Kidney (tissue), 22 donors: Measurements from ENCODE around the gene CTR9. TPM values are rescaled to one million over a fixed set of nuclear protein-coding genes. Genes with fewer than 3 reads are reported as not detected.

ENCODE experiments used
- DNase-seq, 5 donors: peaks; one replicate each; pipeline ENCODE4 v3.0.0-alpha.2; 2013 to 2020
- FAIRE-seq: peaks from 2 replicates; lab custom pipeline; 2012; peaks lifted over from hg19 to GRCh38; lab: Jason Lieb, UNC
- H3K27ac ChIP-seq, 2 donors: one replicate each; pipeline ENCODE4 v1.7.0; 2013; ENCODE audit warnings: low read depth in 2 of 2, low read length in 2 of 2, inconsistent platforms in 1 of 2
- H3K27me3 ChIP-seq: one replicate; pipeline ENCODE4 v1.7.1; 2013; ENCODE audit warnings: low read length, inconsistent platforms; ENCODE audit not compliant: control insufficient read depth, insufficient read depth
- H3K36me3 ChIP-seq, 3 donors: one replicate each; pipeline versions ENCODE4 v1.7.0 to v1.7.1; 2013; ENCODE audit warnings: low read length in 3 of 3, control low read depth in 1 of 3, inconsistent platforms in 1 of 3; ENCODE audit not compliant: insufficient read depth in 3 of 3, control insufficient read depth in 2 of 3
- H3K4me1 ChIP-seq, 3 donors: one replicate each; pipeline versions ENCODE4 v1.7.0 to v1.7.1; 2013; ENCODE audit warnings: low read length in 3 of 3, inconsistent platforms in 1 of 3, low read depth in 1 of 3; ENCODE audit not compliant: control insufficient read depth in 2 of 3, insufficient read depth in 2 of 3
- H3K4me3 ChIP-seq, 3 donors: one replicate each; pipeline versions ENCODE4 v1.7.0 to v1.8.1; 2013; ENCODE audit warnings: low read length in 3 of 3, control low read depth in 1 of 3, inconsistent platforms in 1 of 3
- H3K9ac ChIP-seq, 3 donors: one replicate each; pipeline versions ENCODE4 v1.7.0 to v1.7.1; 2013; ENCODE audit warnings: low read length in 3 of 3, control low read depth in 1 of 3, inconsistent platforms in 1 of 3
- H3K9me3 ChIP-seq, 3 donors: one replicate each; pipeline versions ENCODE4 v1.7.0 to v1.7.1; 2013; ENCODE audit warnings: low read length in 3 of 3, control low read depth in 1 of 3, inconsistent platforms in 1 of 3; ENCODE audit not compliant: control insufficient read depth in 2 of 3, insufficient read depth in 1 of 3
- intact Hi-C: fragments of 100-400 bp; cut with DNase I; formaldehyde crosslinking; loops from one replicate; pipeline ENCODE4 v1.11.1; 2022
- long read RNA-seq, 10 donors: library from polyadenylated mRNA in 1 of 10; unstranded in 1 of 10; transcript quantifications; one replicate each; pipeline ENCODE4 v2.0.0 and lab custom pipeline, GENCODE V29; 2021 to 2026
- polyA plus RNA-seq: library from polyadenylated mRNA; stranded (reverse); fragments of 350-450 nt; fragmentation: Illumina TruSeq; extraction: RNeasy Lipid Tissue Mini Kit (QIAGEN cat#74804); gene quantifications from one replicate; pipeline ENCODE4 v1.2.3, GENCODE V29; 2014; ENCODE audit warnings: low read depth, low replicate concordance; ENCODE audit not compliant: insufficient read depth
- total RNA-seq: library from RNA; stranded (reverse); fragmentation: NEBNext Ultra II Directional; extraction: Animal tissue kit (Norgen Biotek cat#: 25700); gene quantifications from one replicate; pipeline ENCODE4 v1.2.1, GENCODE V29; 2021
- TF ChIP-seq, protein P1 (sequence below): IDR thresholded peaks from 3 replicates; pipeline ENCODE4 v1.5.1; 2012; ENCODE audit warnings: mild to moderate bottlenecking, moderate library complexity, borderline replicate concordance; ENCODE audit not compliant: insufficient read depth; ENCODE audit errors: extremely low read depth
- donor health status: control.
- donor health status: control.
- donor health status: control.
- donor health status: control.
- donor health status: control.
- donor health status: DM: yes; HTN: yes; CAD: no.
- donor health status: Normal renal cell carcinoma (clear cell type).

CTR9 gene
- total RNA-seq (33.3 TPM), polyA plus RNA-seq (16.7 TPM)
- long read RNA-seq, donor 1, partial matches to known transcripts, result 233 of 320 reads
- long read RNA-seq, donor 1, other reads (novel, unspliced or antisense), result 85 of 320 reads
- long read RNA-seq, donor 2, full-length matches to known transcripts, result 1 of 938 reads
- long read RNA-seq, donor 2, partial matches to known transcripts, result 904 of 938 reads
- long read RNA-seq, donor 2, other reads (novel, unspliced or antisense), result 33 of 938 reads
- long read RNA-seq, donor 3, full-length matches to known transcripts, result 1 of 389 reads
- long read RNA-seq, donor 3, partial matches to known transcripts, result 341 of 389 reads
- long read RNA-seq, donor 3, other reads (novel, unspliced or antisense), result 47 of 389 reads
- long read RNA-seq, donor 4, full-length matches to known transcripts, result 3 of 371 reads
- long read RNA-seq, donor 4, partial matches to known transcripts, result 333 of 371 reads
- long read RNA-seq, donor 4, other reads (novel, unspliced or antisense), result 35 of 371 reads
- long read RNA-seq, donor 5, result 0 reads
- long read RNA-seq, donor 6, full-length matches to known transcripts, result 2 of 1,368 reads
- long read RNA-seq, donor 6, partial matches to known transcripts, result 1,350 of 1,368 reads
- long read RNA-seq, donor 6, other reads (novel, unspliced or antisense), result 16 of 1,368 reads
- long read RNA-seq, donor 7, full-length matches to known transcripts, result 17 of 34 reads
- long read RNA-seq, donor 7, partial matches to known transcripts, result 15 of 34 reads
- long read RNA-seq, donor 7, other reads (novel, unspliced or antisense), result 2 of 34 reads
- long read RNA-seq, donor 8, partial matches to known transcripts, result 345 of 374 reads
- long read RNA-seq, donor 8, other reads (novel, unspliced or antisense), result 29 of 374 reads
- long read RNA-seq, donor 9, partial matches to known transcripts, result 105 of 144 reads
- long read RNA-seq, donor 9, other reads (novel, unspliced or antisense), result 39 of 144 reads
- long read RNA-seq, donor 10, partial matches to known transcripts, result 1,468 of 1,496 reads
- long read RNA-seq, donor 10, other reads (novel, unspliced or antisense), result 25 of 1,496 reads

DNA sequence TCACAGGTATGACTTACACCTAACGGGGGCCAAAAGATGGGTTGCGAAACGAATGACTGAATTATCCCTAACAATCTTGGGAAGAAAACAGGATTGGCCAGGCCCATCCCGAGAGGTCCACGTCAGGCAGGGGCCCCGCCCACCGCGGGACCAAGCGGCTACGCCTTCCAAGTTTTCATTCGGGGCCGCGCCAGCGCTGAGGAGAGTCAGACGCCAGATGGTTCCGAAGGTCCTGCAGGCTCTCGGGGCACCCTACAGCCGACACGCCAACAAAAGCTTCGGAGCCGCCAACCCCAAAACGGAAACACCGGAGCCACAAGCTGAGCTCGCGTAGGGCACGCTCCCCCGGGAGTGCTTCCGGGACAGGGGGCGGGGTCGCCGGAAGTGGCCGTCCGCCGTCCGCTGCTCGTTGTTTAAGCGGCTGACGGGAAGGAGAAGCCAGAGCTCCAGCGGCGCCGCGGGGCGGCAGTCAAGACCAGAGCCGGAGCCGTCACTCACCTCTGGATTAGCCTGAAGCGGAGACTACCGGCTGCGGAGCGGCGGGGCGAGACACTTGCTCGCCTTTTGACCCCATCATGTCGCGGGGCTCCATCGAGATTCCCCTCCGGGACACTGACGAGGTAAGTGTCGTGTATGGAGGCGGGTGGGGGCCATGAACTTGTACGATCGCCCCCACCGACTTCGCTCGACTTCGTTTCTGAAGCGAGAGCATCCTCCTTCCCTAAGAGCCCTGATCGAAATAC is at the start of gene CTR9:
TSS of gene CTR9 (plus strand) at position 409 of the 743 bp plus-strand sequence. CDS start at position 576, 167 bp downstream.
- H3K27me3 ChIP-seq, result no peaks in the 10 kb centered on the region
- TF ChIP-seq, protein P1, sequence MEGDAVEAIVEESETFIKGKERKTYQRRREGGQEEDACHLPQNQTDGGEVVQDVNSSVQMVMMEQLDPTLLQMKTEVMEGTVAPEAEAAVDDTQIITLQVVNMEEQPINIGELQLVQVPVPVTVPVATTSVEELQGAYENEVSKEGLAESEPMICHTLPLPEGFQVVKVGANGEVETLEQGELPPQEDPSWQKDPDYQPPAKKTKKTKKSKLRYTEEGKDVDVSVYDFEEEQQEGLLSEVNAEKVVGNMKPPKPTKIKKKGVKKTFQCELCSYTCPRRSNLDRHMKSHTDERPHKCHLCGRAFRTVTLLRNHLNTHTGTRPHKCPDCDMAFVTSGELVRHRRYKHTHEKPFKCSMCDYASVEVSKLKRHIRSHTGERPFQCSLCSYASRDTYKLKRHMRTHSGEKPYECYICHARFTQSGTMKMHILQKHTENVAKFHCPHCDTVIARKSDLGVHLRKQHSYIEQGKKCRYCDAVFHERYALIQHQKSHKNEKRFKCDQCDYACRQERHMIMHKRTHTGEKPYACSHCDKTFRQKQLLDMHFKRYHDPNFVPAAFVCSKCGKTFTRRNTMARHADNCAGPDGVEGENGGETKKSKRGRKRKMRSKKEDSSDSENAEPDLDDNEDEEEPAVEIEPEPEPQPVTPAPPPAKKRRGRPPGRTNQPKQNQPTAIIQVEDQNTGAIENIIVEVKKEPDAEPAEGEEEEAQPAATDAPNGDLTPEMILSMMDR, result peak; percentile 11
- H3K36me3 ChIP-seq, result peaks cover 2 to 8% (median 7%) of the 10 kb centered on the region in 3 donors
- H3K9me3 ChIP-seq, result no peaks in the 10 kb centered on the region
- peak within 1 kb of the TSS; percentile 52 to 95 (median 72) for H3K9ac ChIP-seq
- DNase-seq (peak; percentile 96 to 98 (median 97)), FAIRE-seq (peak; percentile 45)
- peak within 1 kb of the TSS; percentile 97 to 98 for H3K27ac ChIP-seq
- intact Hi-C loops, result no loop called here
- H3K4me1 ChIP-seq, result peaks cover 0 to 6% (median 0%) of the 10 kb centered on the region in 3 donors
- H3K4me3 ChIP-seq, result peak within 1 kb of the TSS; percentile 78 to 98 (median 89)

DNA sequence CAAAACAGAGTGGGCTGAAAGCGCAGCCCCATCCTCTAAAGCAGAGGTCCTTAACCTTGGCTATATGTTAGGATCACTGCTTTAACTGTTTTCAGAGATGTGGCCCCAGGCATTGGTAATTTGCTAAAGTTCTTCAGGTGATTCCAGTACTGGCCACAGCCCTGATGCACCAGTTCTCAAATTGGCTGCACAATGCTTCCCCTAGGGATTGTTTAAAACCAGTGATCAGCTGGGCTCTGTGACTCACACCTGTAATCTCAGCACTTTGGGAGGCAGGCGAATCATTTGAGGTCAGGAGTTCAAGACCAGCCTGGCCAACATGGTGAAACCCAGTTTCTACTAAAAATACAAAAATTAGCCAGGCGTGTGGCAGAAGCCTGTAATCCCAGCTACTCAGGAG is 49.1 kb upstream of the CTR9 start:
- H3K9ac ChIP-seq, result no peak overlapping the region
- no peaks in the 10 kb centered on the region for H3K4me1 ChIP-seq
- H3K9me3 ChIP-seq, result no peaks in the 10 kb centered on the region
- TF ChIP-seq, protein P1, result no peak
- no peaks in the 10 kb centered on the region for H3K27me3 ChIP-seq
- no peak for FAIRE-seq
- no peak for DNase-seq
- intact Hi-C loops, result no loop called here
- no peak overlapping the region for H3K4me3 ChIP-seq
- no peak overlapping the region for H3K27ac ChIP-seq
- H3K36me3 ChIP-seq, result no peaks in the 10 kb centered on the region

DNA sequence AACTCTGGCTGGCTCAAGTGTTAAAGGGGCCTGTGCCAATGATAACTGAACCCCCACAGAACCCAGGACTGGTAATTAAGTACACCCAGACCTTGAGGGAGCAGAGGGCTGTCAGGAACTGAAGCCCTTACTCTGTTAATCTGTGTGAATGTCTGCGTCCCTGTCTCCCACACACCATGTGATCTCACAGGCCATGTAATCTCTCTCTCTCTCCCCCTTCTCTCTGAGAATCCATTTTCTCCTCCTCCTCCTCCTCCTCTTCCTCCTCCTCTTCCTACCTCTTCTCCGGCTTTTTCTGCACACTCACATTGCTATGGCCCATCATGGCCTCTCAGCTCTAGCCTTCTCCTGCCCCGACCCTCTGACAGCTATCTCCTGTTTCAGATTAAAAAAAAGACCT is 42.9 kb upstream of the CTR9 start:
- H3K27me3 ChIP-seq, result no peaks in the 10 kb centered on the region
- FAIRE-seq (no peak), DNase-seq (no peak)
- TF ChIP-seq, protein P1, result no peak
- H3K27ac ChIP-seq, result no peak overlapping the region
- intact Hi-C loops, result no loop called here
- H3K9me3 ChIP-seq, result no peaks in the 10 kb centered on the region
- H3K9ac ChIP-seq, result no peak overlapping the region
- no peaks in the 10 kb centered on the region for H3K36me3 ChIP-seq
- H3K4me3 ChIP-seq, result no peak overlapping the region
- no peaks in the 10 kb centered on the region for H3K4me1 ChIP-seq
